Endothelial cell of umbilical vein (primary cell): ENCODE measurements around the gene DHRS11. TPM values are rescaled to one million over a fixed set of nuclear protein-coding genes. Genes with fewer than 3 reads are reported as not detected.

ENCODE experiments used
- BruUV-seq: library from RNA; stranded (reverse); fragments of 400-500 nt; replicated peaks from 2 replicates; lab custom pipeline; 2021; lab: Mats Ljungman, UMichigan
- CTCF ChIA-PET: fragments of 300-600, 350-600 bp; sonication (Branson Sonifier 250); formaldehyde crosslinking; loops from one replicate; lab custom pipeline; 2021; ENCODE audit warnings: antibody characterized with exemption, inconsistent platforms; lab: Charles Lee
- POLR2A ChIA-PET: fragments of 300-600, 350-600 bp; sonication (Branson Sonifier 250); formaldehyde crosslinking; loops from one replicate; lab custom pipeline; 2021; ENCODE audit warnings: antibody characterized with exemption, inconsistent platforms; lab: Charles Lee
- DNase-seq: peaks from one replicate; pipeline ENCODE4 v3.0.0-alpha.2; 2011; ENCODE audit warnings: low read depth, low spot score
- FAIRE-seq: peaks from 2 replicates; lab custom pipeline; 2011; peaks lifted over from hg19 to GRCh38; lab: Jason Lieb, UNC
- H2AFZ ChIP-seq: 2 replicates; pipeline ENCODE4 v1.6.0; 2012; ENCODE audit warnings: low read depth, low read length, control low read depth, inconsistent platforms
- H3K27ac ChIP-seq: 2 replicates; pipeline ENCODE4 v1.5.1; 2011; ENCODE audit warnings: low read depth, mild to moderate bottlenecking, control low read depth, low read length, moderate library complexity; ENCODE audit not compliant: insufficient read depth
- H3K27me3 ChIP-seq, 2 experiments: 2 replicates each; pipeline versions ENCODE4 v1.6.0 to v1.6.1; 2011; ENCODE audit warnings: low read length in 2 of 2, mixed read lengths in 1 of 2; ENCODE audit not compliant: control insufficient read depth in 2 of 2, insufficient read depth in 2 of 2
- H3K36me3 ChIP-seq, 2 experiments: 2 replicates in 1 of 2; 3 replicates in 1 of 2; pipeline ENCODE4 v1.5.1; 2011; ENCODE audit warnings: low read length in 2 of 2, mild to moderate bottlenecking in 1 of 2, moderate library complexity in 1 of 2; ENCODE audit not compliant: control insufficient read depth in 2 of 2, insufficient read depth in 2 of 2; ENCODE audit errors: extremely low read depth in 1 of 2
- H3K4me1 ChIP-seq: 3 replicates; pipeline ENCODE4 v1.5.1; 2011; ENCODE audit warnings: mild to moderate bottlenecking, low read length; ENCODE audit not compliant: control insufficient read depth, insufficient read depth; ENCODE audit errors: extremely low read depth
- H3K4me2 ChIP-seq: 2 replicates; pipeline ENCODE4 v1.6.1; 2011; ENCODE audit warnings: low read length, control low read depth, mixed read lengths; ENCODE audit not compliant: insufficient read depth
- H3K4me3 ChIP-seq, 3 experiments: fragments of 200-600 bp in 1 of 3; sonication (generic), shearing (Covaris generic) in 1 of 3; replicated peaks in 1 of 3; 2 replicates each; pipeline ENCODE4 v1.5.1; 2011 to 2016; ENCODE audit warnings: control low read depth in 3 of 3, low read length in 3 of 3, mild to moderate bottlenecking in 2 of 3, inconsistent platforms in 1 of 3, low read depth in 1 of 3, moderate library complexity in 1 of 3; ENCODE audit not compliant: insufficient read depth in 1 of 3
- H3K79me2 ChIP-seq: 2 replicates; pipeline ENCODE4 v1.6.0; 2012; ENCODE audit warnings: low read length, inconsistent platforms; ENCODE audit not compliant: control insufficient read depth, insufficient read depth
- H3K9ac ChIP-seq: replicated peaks from 2 replicates; pipeline ENCODE3; 2011; ENCODE audit warnings: low read length, control low read depth; ENCODE audit not compliant: insufficient read depth; ENCODE audit errors: extremely low read depth
- H3K9me1 ChIP-seq: replicated peaks from 3 replicates; pipeline ENCODE4 v1.6.0; 2011; ENCODE audit warnings: mild to moderate bottlenecking, low read length; ENCODE audit not compliant: control insufficient read depth, insufficient read depth; ENCODE audit errors: extremely low read depth
- H3K9me3 ChIP-seq: replicated peaks from 2 replicates; pipeline ENCODE4 v1.5.1; 2012; ENCODE audit warnings: low read length, inconsistent platforms; ENCODE audit not compliant: control insufficient read depth, insufficient read depth
- H4K20me1 ChIP-seq: replicated peaks from 2 replicates; pipeline ENCODE3; 2011; ENCODE audit warnings: mild to moderate bottlenecking, low read length; ENCODE audit not compliant: control insufficient read depth, insufficient read depth; ENCODE audit errors: extremely low read depth
- CTCF ChIP-seq, 2 donors: IDR thresholded peaks; 1 replicate in 1 of 2; 2 replicates in 1 of 2; pipeline ENCODE4 v1.5.1; 2011; ENCODE audit warnings: low read length in 2 of 2, mild to moderate bottlenecking in 2 of 2, moderate library complexity in 2 of 2, control low read depth in 1 of 2, inconsistent platforms in 1 of 2, low read depth in 1 of 2; ENCODE audit not compliant: insufficient read depth in 1 of 2; ENCODE audit errors: extremely low read depth in 1 of 2
- EZH2 ChIP-seq: IDR thresholded peaks from 2 replicates; pipeline ENCODE4 v1.6.1; 2012; ENCODE audit warnings: borderline replicate concordance, low read depth, mild to moderate bottlenecking, moderate library complexity, low read length, inconsistent platforms; ENCODE audit not compliant: severe bottlenecking
- FOS ChIP-seq: IDR thresholded peaks from 2 replicates; pipeline ENCODE4 v1.6.1; 2011; ENCODE audit warnings: mild to moderate bottlenecking, low read length, moderate library complexity, borderline replicate concordance; ENCODE audit not compliant: insufficient read depth
- GATA2 ChIP-seq: IDR thresholded peaks from 2 replicates; pipeline ENCODE4 v1.7.0; 2011; ENCODE audit warnings: low read depth, mild to moderate bottlenecking, moderate library complexity, mixed read lengths, low read length; ENCODE audit not compliant: insufficient read length, insufficient read depth
- JUN ChIP-seq: IDR thresholded peaks from 2 replicates; pipeline ENCODE4 v1.6.1; 2011; ENCODE audit warnings: borderline replicate concordance, low read depth; ENCODE audit not compliant: insufficient read length, insufficient read depth
- MYC ChIP-seq: IDR thresholded peaks from one replicate; pipeline ENCODE4 v1.6.1; 2011; ENCODE audit warnings: mild to moderate bottlenecking, low read depth, low read length
- POLR2A ChIP-seq: IDR thresholded peaks from 2 replicates; pipeline ENCODE4 v1.6.1; 2012; ENCODE audit warnings: low read depth, mild to moderate bottlenecking, control low read depth, low read length
- POLR2AphosphoS5 ChIP-seq: IDR thresholded peaks from 2 replicates; pipeline ENCODE4 v1.6.1; 2012; ENCODE audit warnings: low read depth, mild to moderate bottlenecking, control low read depth, low read length, moderate library complexity; ENCODE audit not compliant: insufficient read depth
- dilution Hi-C: fragments of 300-500 bp; cut with MboI; formaldehyde crosslinking; loops from one replicate; pipeline ENCODE4 v1.15.0; 2019; ENCODE audit warnings: low sequenced_read_pairs; ENCODE audit not compliant: extremely low pct_ligation_motif_present
- intact Hi-C: fragments of 100-400 bp; cut with micrococcal nuclease; formaldehyde crosslinking; loops from one replicate; pipeline ENCODE4 v1.10.0; 2022
- polyA plus RNA-seq, 4 experiments: library from polyadenylated mRNA; depleted of rRNA in 3 of 4; stranded (reverse) in 3 of 4; unstranded in 1 of 4; fragments of >200 nt; gene quantifications; 2 replicates each; pipeline versions ENCODE4 v1.2.1 to v1.2.3, GENCODE V29; 2011 to 2012; ENCODE audit warnings: missing spikeins in 1 of 4
- total RNA-seq: library from RNA; stranded (reverse); gene quantifications from 2 replicates; pipeline ENCODE4 v1.2.3, GENCODE V29; 2021
- TF ChIP-seq, protein P1 (sequence below): IDR thresholded peaks from 2 replicates; pipeline ENCODE4 v1.6.1; 2011; ENCODE audit not compliant: insufficient read depth, insufficient read length

The DHRS11 gene
- total and polyA plus RNA-seq, 2 donors (not counting 3 experiments of a cell fraction or from before 2014, with no cell fraction given): 9.8 to 15.7 TPM

- FAIRE-seq (no peak), DNase-seq (no peak)
- H3K27me3 ChIP-seq: peaks cover 8 to 9% of the 10 kb centered on the region in 2 experiments
- no peaks in the 10 kb centered on the region for H3K9me3 ChIP-seq
- no peaks in the 10 kb centered on the region for H4K20me1 ChIP-seq
- BruUV-seq: no TSS peak
- ChIA-PET CTCF (interaction anchor here (0.6 kb wide), 1 partner anchor 675 kb away, joined by 3 read pairs; no protein-coding TSS in a partner anchor), POLR2A (no interaction called here)
- no peak overlapping the region for H3K27ac ChIP-seq
- H3K4me1 ChIP-seq: no peaks in the 10 kb centered on the region
- dilution Hi-C loops (loop anchor here (25.0 kb wide), 1 partner anchor 412 kb away; no protein-coding TSS in a partner anchor), intact Hi-C loops (no loop called here)
- H2AFZ ChIP-seq: no peak overlapping the region
- H3K36me3 ChIP-seq: no peaks in the 10 kb centered on the region
- no peak overlapping the region for H3K4me2 ChIP-seq
- TF ChIP-seq GATA2 (no peak), FOS (no peak), JUN (no peak), EZH2 (no peak), CTCF (IDR thresholded peaks at IDR 0.05; ENCODE audit: extremely low read depth in 1 of 2, insufficient read depth in 1 of 2, low read depth in 1 of 2, low read length in 2 of 2) (no peak), POLR2A (no peak), POLR2AphosphoS5 (no peak), MYC (no peak)
- TF ChIP-seq, protein P1, sequence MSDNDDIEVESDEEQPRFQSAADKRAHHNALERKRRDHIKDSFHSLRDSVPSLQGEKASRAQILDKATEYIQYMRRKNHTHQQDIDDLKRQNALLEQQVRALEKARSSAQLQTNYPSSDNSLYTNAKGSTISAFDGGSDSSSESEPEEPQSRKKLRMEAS: no peak
- H3K9ac ChIP-seq: no peak overlapping the region
- no peaks in the 10 kb centered on the region for H3K9me1 ChIP-seq
- no peak overlapping the region for H3K4me3 ChIP-seq
- no peaks in the 10 kb centered on the region for H3K79me2 ChIP-seq
Observed at GRCh38 chr17:36650096-36650775, 58.6 kb downstream of the DHRS11 start.

Other genes starting within 250 kb of the DHRS11 start
- gene TBC1D3H, start 203.4 kb upstream of the DHRS11 start, total RNA-seq: 1.4 TPM in 1 of 2 replicates, not detected in the other
- gene TBC1D3H, start 203.4 kb upstream of the DHRS11 start, polyA plus RNA-seq: not detected in 2 replicates
- 31.4 and 34.0 TPM in 2 replicates for gene ZNHIT3, start 105.2 kb upstream of the DHRS11 start, total RNA-seq
- gene ZNHIT3, start 105.2 kb upstream of the DHRS11 start, polyA plus RNA-seq: 61.3 and 66.9 TPM in 2 replicates
- gene MYO19, start 57.0 kb upstream of the DHRS11 start, total RNA-seq: 90.3 and 95.7 TPM in 2 replicates
- 75.4 and 92.8 TPM in 2 replicates for gene MYO19, start 57.0 kb upstream of the DHRS11 start, polyA plus RNA-seq
- gene PIGW, start 56.9 kb upstream of the DHRS11 start, total RNA-seq: 13.1 and 16.3 TPM in 2 replicates
- 5.1 and 5.9 TPM in 2 replicates for gene PIGW, start 56.9 kb upstream of the DHRS11 start, polyA plus RNA-seq
- 71.2 and 77.6 TPM in 2 replicates for gene GGNBP2, start 47.0 kb upstream of the DHRS11 start, total RNA-seq
- gene GGNBP2, start 47.0 kb upstream of the DHRS11 start, polyA plus RNA-seq: 47.8 and 52.6 TPM in 2 replicates
- gene MRM1, start 9.7 kb downstream of the DHRS11 start, total RNA-seq: 5.2 and 5.9 TPM in 2 replicates
- 3.4 and 3.7 TPM in 2 replicates for gene MRM1, start 9.7 kb downstream of the DHRS11 start, polyA plus RNA-seq